GM10248 (cell line): ENCODE data around the gene SPATA6L.

ENCODE experiments used
- CTCF ChIA-PET: fragments of 300-600 bp; sonication (Branson Sonifier 250); formaldehyde crosslinking; extraction: SDS; loops from one replicate; lab custom pipeline; 2021; ENCODE audit warnings: antibody characterized with exemption; lab: Yijun Ruan, JAX
- POLR2A ChIA-PET: fragments of 350-650 bp; sonication (Branson Sonifier 250); formaldehyde crosslinking; extraction: SDS; loops from one replicate; lab custom pipeline; 2020; ENCODE audit warnings: antibody characterized with exemption; lab: Yijun Ruan, JAX
- DNase-seq: peaks from one replicate; pipeline ENCODE4 v3.0.0; 2012; ENCODE audit errors: extremely low spot score
- TF ChIP-seq, protein P1 (sequence below): IDR thresholded peaks from 2 replicates; pipeline ENCODE4 v1.5.1; 2012; ENCODE audit warnings: mild to moderate bottlenecking, low read depth; ENCODE audit errors: extremely low read depth, missing control alignments, control extremely low read depth

SPATA6L gene

DNA sequence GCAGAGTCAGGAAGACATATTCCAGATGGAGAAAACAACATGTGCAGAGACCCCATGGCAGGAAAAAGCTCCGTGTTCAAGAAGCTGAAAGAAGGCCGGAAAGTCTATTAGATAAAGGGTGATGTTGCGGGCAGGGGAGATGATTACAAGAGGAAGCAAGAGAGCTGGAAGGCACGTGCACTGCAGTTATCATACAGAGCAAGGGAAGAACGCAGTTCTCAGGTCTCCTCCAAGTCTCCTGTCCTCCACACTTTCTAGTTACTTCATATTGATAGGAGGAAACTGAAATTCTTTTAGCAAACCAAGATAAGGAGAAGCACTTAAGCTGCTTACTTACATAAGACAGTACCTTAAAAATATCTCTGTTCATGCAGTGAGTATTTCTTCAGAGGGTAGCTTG, 62.5 kb downstream of the SPATA6L start:
- TF ChIP-seq, protein P1, sequence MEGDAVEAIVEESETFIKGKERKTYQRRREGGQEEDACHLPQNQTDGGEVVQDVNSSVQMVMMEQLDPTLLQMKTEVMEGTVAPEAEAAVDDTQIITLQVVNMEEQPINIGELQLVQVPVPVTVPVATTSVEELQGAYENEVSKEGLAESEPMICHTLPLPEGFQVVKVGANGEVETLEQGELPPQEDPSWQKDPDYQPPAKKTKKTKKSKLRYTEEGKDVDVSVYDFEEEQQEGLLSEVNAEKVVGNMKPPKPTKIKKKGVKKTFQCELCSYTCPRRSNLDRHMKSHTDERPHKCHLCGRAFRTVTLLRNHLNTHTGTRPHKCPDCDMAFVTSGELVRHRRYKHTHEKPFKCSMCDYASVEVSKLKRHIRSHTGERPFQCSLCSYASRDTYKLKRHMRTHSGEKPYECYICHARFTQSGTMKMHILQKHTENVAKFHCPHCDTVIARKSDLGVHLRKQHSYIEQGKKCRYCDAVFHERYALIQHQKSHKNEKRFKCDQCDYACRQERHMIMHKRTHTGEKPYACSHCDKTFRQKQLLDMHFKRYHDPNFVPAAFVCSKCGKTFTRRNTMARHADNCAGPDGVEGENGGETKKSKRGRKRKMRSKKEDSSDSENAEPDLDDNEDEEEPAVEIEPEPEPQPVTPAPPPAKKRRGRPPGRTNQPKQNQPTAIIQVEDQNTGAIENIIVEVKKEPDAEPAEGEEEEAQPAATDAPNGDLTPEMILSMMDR, result no peak
- ChIA-PET CTCF (interaction anchor here (0.9 to 3.0 kb wide), 23 partner anchors 10 to 321 kb away, joined by 3 to 18 read pairs (median 4); partner anchors contain the start of gene PLPP6), POLR2A (no interaction called here)
- no peak for DNase-seq

DNA sequence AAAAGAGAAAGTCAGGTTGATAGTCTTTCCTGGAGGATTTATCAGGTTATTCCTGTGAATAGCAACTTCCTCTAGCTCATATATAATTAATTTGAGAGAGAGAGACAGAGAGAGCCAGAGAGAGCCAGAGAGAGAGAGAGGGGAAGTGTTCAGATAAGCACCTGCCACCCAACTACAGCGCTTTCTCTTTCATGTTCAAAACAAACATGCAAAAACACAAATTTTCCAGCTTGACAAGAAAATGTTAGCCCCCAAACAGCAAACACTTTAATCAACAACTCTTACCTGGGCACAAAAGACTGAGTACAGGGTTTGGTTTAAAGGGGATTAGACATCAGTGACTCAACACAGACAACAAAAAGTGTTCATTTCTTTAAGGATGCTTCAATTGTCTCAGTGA, 65.9 kb downstream of the SPATA6L start:
- POLR2A ChIA-PET, result interaction anchor here (0.6 kb wide), 1 partner anchor 194 kb away, joined by 3 read pairs; no protein-coding TSS in a partner anchor
- TF ChIP-seq, protein P1, result no peak
- DNase-seq, result no peak
- CTCF ChIA-PET, result interaction anchor here (0.7 to 1.4 kb wide), 6 partner anchors 12 to 1233 kb away, joined by 3 to 4 read pairs (median 3); partner anchors contain the start of genes ERMP1 and SPATA6L

DNA sequence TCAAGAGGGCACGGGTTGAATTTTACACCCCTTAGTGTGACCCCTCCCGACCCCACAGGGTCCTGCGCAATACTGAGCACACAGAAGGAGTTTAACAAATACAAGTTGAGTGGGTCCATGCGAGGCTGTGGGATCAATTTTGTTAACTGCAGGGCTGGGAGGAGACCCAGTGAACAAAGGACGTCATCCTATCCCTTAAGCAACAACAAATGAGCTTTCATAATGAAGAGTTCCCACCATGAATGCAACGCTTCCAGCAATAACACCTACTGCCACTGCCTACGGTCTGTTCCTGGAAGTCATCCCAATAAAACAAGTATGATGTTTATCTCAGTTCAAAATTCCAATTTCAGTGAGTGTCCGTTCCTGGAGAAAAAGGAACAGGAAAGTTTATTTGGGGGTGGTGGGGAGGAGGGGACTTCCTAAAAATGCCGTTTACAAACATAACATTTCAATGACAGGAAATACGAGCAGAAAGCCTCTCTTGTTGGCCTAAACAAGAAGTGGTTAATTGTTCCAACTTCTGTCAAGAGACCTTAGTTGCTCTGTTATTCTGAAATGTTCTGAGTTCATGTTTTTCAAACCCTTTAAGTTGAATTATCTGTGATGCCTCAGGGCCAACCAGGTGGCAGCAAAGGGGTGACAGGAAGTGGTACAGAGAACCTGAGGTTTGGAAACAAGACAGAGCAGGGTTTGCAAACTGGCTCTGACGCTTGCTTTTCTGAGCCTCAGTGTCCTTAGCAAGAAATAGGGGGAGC, 69.9 kb downstream of the SPATA6L start:
- ChIA-PET CTCF (interaction anchor here (0.9 to 2.1 kb wide), 2 partner anchors 9 to 10 kb away, joined by 3 to 8 read pairs; no protein-coding TSS in a partner anchor), POLR2A (no interaction called here)
- TF ChIP-seq, protein P1, result no peak
- no peak for DNase-seq

DNA sequence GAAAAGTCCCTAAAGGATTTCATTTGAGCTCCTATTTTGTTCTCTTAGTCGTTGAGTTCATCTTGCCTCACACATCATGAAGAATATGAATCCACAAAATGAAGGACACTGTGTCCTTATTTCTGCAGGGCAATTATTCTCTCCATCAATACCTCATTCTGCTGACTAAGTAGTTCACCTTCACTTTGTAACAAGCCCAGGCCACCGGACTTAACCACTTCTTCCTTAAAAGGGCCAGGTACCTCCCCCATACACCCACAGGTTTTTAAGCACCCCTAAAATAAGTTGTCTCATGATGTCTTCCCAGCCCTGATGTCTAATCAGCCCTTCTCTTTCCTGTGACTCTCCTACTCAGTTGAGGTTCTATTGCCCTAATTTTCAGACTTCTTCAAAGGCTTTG, 71.3 kb downstream of the SPATA6L start:
- ChIA-PET CTCF (interaction anchor here (2.1 kb wide), 1 partner anchor 10 kb away, joined by 8 read pairs; no protein-coding TSS in a partner anchor), POLR2A (no interaction called here)
- TF ChIP-seq, protein P1, result no peak
- peak; percentile 24 for DNase-seq

DNA sequence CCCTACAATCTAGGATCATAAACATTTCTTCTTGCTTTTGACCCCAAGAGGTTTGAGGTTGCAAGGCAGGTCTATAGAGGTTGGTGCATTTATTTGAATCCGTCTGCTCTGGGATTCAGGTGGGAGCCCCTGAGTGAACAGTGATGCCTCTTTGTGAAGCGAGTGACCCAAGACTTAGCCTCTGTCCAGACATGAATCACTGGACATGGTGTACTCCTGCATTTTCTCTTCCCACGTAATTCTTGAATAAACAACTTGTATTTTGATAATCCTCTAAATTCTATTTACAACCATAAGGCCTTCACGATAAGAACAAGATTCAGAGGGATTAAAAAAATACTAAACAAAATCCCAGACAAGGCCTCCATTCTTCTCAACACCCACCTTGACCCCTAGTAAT, 71.7 kb downstream of the SPATA6L start:
- TF ChIP-seq, protein P1, result no peak
- CTCF ChIA-PET, result interaction anchor here (1.5 to 2.1 kb wide), 2 partner anchors 10 kb away, joined by 8 to 13 read pairs; no protein-coding TSS in a partner anchor
- no peak for DNase-seq
- POLR2A ChIA-PET, result no interaction called here

DNA sequence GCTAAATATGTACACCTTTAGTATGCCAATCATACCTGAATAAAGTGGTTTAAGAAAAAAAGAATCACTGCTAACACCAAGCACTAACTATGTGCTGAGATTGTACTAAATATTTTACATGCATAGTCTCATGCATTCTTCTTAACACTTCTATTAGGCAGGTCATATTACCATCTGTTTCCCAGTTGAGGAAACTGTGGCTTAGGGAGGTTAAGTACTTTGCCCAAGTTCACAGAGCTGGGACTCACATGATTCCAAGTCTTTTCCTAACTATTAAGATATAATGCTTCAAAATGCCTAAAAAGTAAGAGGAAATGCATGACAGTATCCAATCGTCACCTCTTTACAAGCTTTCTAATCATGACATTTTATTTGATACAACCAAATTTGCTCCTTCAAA, 73.4 kb downstream of the SPATA6L start:
- DNase-seq, result no peak
- POLR2A ChIA-PET, result no interaction called here
- CTCF ChIA-PET, result interaction anchor here (0.9 to 1.5 kb wide), 2 partner anchors 11 to 31 kb away, joined by 3 to 13 read pairs; no protein-coding TSS in a partner anchor
- TF ChIP-seq, protein P1, result no peak
